A673 (cell line): Measurements from ENCODE around the gene ART1. TPM values are rescaled to one million over a fixed set of nuclear protein-coding genes. Genes with fewer than 3 reads are reported as not detected.
A peak's percentile ranks its signal among the peaks of the same experiment; 100 is the strongest.
"Not testable (repeated sequence)": the region's sequence is repeated elsewhere in the genome, so short reads cannot be mapped to it uniquely, and the experiment has no call there.

Experiments used
- BruUV-seq: library from RNA; stranded (reverse); fragments of 400-500 nt; replicated peaks from 2 replicates; lab custom pipeline; 2021; lab: Mats Ljungman, UMichigan
- CTCF ChIA-PET: fragments of 300-600 bp; sonication (Branson Sonifier 250); formaldehyde crosslinking; loops from one replicate; lab custom pipeline; 2022; ENCODE audit warnings: antibody characterized with exemption; lab: Charles Lee
- POLR2A ChIA-PET: fragments of 300-600 bp; sonication (Branson Sonifier 250); formaldehyde crosslinking; loops from one replicate; lab custom pipeline; 2022; ENCODE audit warnings: antibody characterized with exemption; ENCODE audit not compliant: low non-redundant PET; lab: Charles Lee
- DNase-seq: peaks from one replicate; pipeline ENCODE4 v3.0.0-alpha.2; 2015; ENCODE audit warnings: low spot score
- H3K27ac ChIP-seq: fragments of 200-600 bp; sonication (generic); 2 replicates; pipeline ENCODE4 v1.5.1; 2016; ENCODE audit warnings: mixed run types, low read depth, mild to moderate bottlenecking, mixed read lengths, antibody characterized with exemption, low read length; ENCODE audit not compliant: poor library complexity, severe bottlenecking
- H3K27me3 ChIP-seq: fragments of 200-600 bp; sonication (generic); replicated peaks from 2 replicates; pipeline ENCODE4 v1.6.1; 2017; ENCODE audit warnings: mixed run types, low read depth, mild to moderate bottlenecking, mixed read lengths, antibody characterized with exemption, low read length; ENCODE audit not compliant: insufficient read depth, poor library complexity
- H3K36me3 ChIP-seq: fragments of 200-600 bp; sonication (generic); 2 replicates; pipeline ENCODE4 v1.6.1; 2016; ENCODE audit warnings: mixed run types, mild to moderate bottlenecking, mixed read lengths, antibody characterized with exemption, low read length; ENCODE audit not compliant: insufficient read depth, poor library complexity, severe bottlenecking
- H3K4me1 ChIP-seq: fragments of 200-600 bp; sonication (generic); 2 replicates; pipeline ENCODE4 v1.6.1; 2017; ENCODE audit warnings: mixed run types, mild to moderate bottlenecking, mixed read lengths, antibody characterized with exemption, low read length; ENCODE audit not compliant: insufficient read depth, poor library complexity, severe bottlenecking
- H3K4me3 ChIP-seq: fragments of 200-600 bp; sonication (generic); 2 replicates; pipeline ENCODE4 v1.5.1; 2016; ENCODE audit warnings: low read depth, mixed run types, mild to moderate bottlenecking, mixed read lengths, low read length; ENCODE audit not compliant: poor library complexity, severe bottlenecking
- H3K9me3 ChIP-seq: fragments of 200-600 bp; sonication (generic); 2 replicates; pipeline ENCODE4 v1.6.1; 2016; ENCODE audit warnings: mixed run types, low read depth, mild to moderate bottlenecking, mixed read lengths, antibody characterized with exemption, low read length; ENCODE audit not compliant: poor library complexity, severe bottlenecking
- CTCF ChIP-seq: fragments of 300-800, 200-600 bp; sonication (generic); conservative IDR thresholded peaks from 2 replicates; pipeline ENCODE4 v1.5.1; 2017; ENCODE audit warnings: low read depth, mild to moderate bottlenecking, antibody characterized with exemption, low read length, moderate library complexity, mixed read lengths
- EZH2 ChIP-seq: fragments of 200-600 bp; sonication (generic); IDR thresholded peaks from 2 replicates; pipeline ENCODE4 v1.6.1; 2017; ENCODE audit warnings: borderline replicate concordance, low read depth, mild to moderate bottlenecking, mixed read lengths, antibody characterized with exemption, low read length; ENCODE audit not compliant: poor library complexity, severe bottlenecking
- intact Hi-C: fragments of 100-400 bp; cut with micrococcal nuclease; formaldehyde crosslinking; loops from one replicate; pipeline ENCODE4 v1.10.0; 2022; ENCODE audit not compliant: unreplicated experiment
- total RNA-seq: library from RNA; stranded (reverse); gene quantifications from 2 replicates; pipeline ENCODE4 v1.2.3, GENCODE V29; 2021

The ART1 gene
- total RNA-seq, 1 experiment from 2014 or later, result not detected

- no peak for TF ChIP-seq CTCF
- TF ChIP-seq EZH2, result no peak
- Histone ChIP-seq H3K36me3 (no peaks in the 10 kb centered on the region), H3K4me3 (no peak overlapping the region), H3K9me3 (no peaks in the 10 kb centered on the region), H3K4me1 (no peaks in the 10 kb centered on the region), H3K27ac (no peak overlapping the region), H3K27me3 (no peaks in the 10 kb centered on the region)
- CTCF ChIA-PET, result no interaction called here
- DNase-seq, result no peak
- intact Hi-C loops, result no loop called here
- POLR2A ChIA-PET, result no interaction called here
- BruUV-seq, result no TSS peak
Observed at GRCh38 chr11:3641191-3641590, 3.7 kb upstream of the ART1 start.

- Histone ChIP-seq H3K4me3 (peak within 1 kb of the TSS; percentile 41), H3K36me3 (no peaks in the 10 kb centered on the region), H3K4me1 (no peaks in the 10 kb centered on the region), H3K27me3 (peaks cover 2% of the 10 kb centered on the region), H3K9me3 (no peaks in the 10 kb centered on the region), H3K27ac (no peak within 1 kb of the TSS)
- ChIA-PET CTCF (no interaction called here), POLR2A (no interaction called here)
- DNase-seq, result no peak
- no TSS peak for BruUV-seq
- TF ChIP-seq EZH2, result no peak
- intact Hi-C loops, result no loop called here
Observed at GRCh38 chr11:3641701-3642070, 3.2 kb upstream of the ART1 start, which contains the start of gene ART5. TSS of gene ART5 (minus strand) at chr11:3641992. CDS start at chr11:3641862, 130 bp downstream.

GRCh38 chr11:3642071-3642951 is 2.6 kb upstream of the ART1 start:
- H3K27me3 ChIP-seq, result peaks cover 3% of the 10 kb centered on the region
- intact Hi-C loops, result no loop called here
- H3K36me3 ChIP-seq, result no peaks in the 10 kb centered on the region
- no peak overlapping the region for H3K27ac ChIP-seq
- DNase-seq, result peak; percentile 74
- ChIA-PET CTCF (no interaction called here), POLR2A (no interaction called here)
- no peaks in the 10 kb centered on the region for H3K9me3 ChIP-seq
- BruUV-seq, result no TSS peak
- H3K4me3 ChIP-seq, result peak overlapping the region; percentile 41
- no peaks in the 10 kb centered on the region for H3K4me1 ChIP-seq
- TF ChIP-seq EZH2, result no peak
- TF ChIP-seq CTCF, result no peak

GRCh38 chr11:3643102-3643546 is 1.8 kb upstream of the ART1 start:
- DNase-seq, H3K36me3 ChIP-seq, CTCF ChIA-PET, H3K27me3 ChIP-seq, H3K4me3 ChIP-seq, intact Hi-C loops, H3K4me1 ChIP-seq, BruUV-seq, H3K9me3 ChIP-seq, POLR2A ChIA-PET, H3K27ac ChIP-seq: not testable (repeated sequence)
